Measurements from ENCODE around the gene CDHR5. TPM values are rescaled to one million over a fixed set of nuclear protein-coding genes. Genes with fewer than 3 reads are reported as not detected.

Gene CDHR5
- polyA plus RNA-seq, 1 donor, result 763 TPM

DNA sequence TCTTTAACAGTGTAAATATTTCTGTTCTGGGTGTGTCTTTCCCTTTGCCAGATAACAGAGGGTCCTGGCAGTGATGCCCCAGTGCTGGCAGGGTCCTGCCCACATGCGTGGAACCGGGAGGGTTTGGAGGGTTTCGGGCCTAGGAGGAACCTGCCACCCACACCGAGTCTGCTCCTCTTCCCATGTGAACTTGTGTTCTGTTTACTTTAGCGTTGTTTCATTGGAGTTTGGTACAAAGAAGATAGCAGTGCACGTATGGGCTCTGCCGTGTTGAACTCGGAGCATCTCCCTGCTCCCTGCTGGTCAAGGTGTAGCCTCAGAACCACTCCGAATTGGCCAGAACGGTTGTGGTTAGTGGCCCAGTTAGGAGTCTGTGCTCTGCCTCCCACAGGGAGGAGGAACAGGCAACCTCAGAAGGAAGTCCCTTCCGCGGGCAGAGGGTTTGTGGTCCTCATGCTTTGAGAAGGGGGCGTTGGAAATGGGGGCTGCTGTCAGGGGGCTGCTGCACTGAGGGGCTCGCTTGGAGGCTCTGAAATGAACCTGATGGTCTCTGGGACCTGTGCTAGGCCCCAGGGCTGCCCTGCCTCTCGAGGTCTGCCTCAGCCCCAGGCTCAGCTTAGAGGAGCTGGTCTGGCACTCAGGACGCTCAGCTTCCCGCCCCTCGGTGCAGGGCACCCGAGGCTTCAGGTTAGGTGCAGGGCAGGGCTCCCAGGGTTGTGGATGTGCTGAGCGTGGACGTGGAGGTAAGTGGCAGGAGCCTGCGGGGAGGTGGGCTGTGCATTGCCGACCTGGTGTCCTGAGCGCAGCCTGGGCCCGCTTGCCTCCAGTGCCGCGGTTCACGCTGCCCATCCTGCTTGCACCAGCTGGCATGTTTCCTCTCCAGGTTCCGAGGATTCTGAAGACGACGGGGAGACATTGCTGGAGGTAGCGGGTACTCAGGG is 38.1 kb downstream of the CDHR5 start:
- no peak overlapping the region for H3K4me3 ChIP-seq (ENCODE audit: low read length)
- no peak for DNase-seq
- peak overlapping the region; percentile 91 for H3K27ac ChIP-seq (ENCODE audit: low read length)
- H3K9me3 ChIP-seq (ENCODE audit: control insufficient read depth, low read depth, low read length), result no peaks in the 10 kb centered on the region
- H3K36me3 ChIP-seq (ENCODE audit: control insufficient read depth, insufficient read depth, low read length), result peaks cover 79% of the 10 kb centered on the region
- WGBS (ENCODE audit: insufficient coverage, low lambda C conversion rate), result no CpG with 5 or more reads among the region's 32 CpGs
- peaks cover 28% of the 10 kb centered on the region for H3K4me1 ChIP-seq (ENCODE audit: control insufficient read depth, insufficient read depth, low read length)
- H3K27me3 ChIP-seq (ENCODE audit: control insufficient read depth, insufficient read depth, low read length), result no peaks in the 10 kb centered on the region

DNA sequence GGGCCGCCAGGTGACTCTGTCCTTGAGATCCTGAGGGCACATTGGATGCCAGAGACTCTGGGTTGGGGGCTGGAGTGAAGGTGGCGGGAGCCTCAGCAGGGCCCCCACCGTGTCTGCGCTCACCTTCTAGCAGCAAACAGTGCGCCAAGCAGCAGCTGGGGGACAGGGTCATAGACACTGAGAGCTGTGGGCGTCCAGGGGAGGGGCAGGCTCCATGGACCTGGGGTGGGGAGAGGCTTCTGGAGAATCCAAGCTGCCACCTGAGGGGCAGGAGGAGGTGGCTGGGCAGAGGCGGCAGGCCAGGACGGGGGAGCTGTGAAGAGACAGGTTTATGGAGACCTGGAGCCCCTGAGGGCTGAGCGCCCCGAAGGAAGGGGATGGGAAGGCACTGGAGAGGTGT is 40.5 kb downstream of the CDHR5 start:
- Histone ChIP-seq H3K4me3 (ENCODE audit: low read length) (no peak overlapping the region), H3K36me3 (ENCODE audit: control insufficient read depth, insufficient read depth, low read length) (peaks cover 63% of the 10 kb centered on the region), H3K9me3 (ENCODE audit: control insufficient read depth, low read depth, low read length) (no peaks in the 10 kb centered on the region), H3K27me3 (ENCODE audit: control insufficient read depth, insufficient read depth, low read length) (no peaks in the 10 kb centered on the region), H3K27ac (ENCODE audit: low read length) (no peak overlapping the region), H3K4me1 (ENCODE audit: control insufficient read depth, insufficient read depth, low read length) (peaks cover 47% of the 10 kb centered on the region)
- no CpG with 5 or more reads among the region's 10 CpGs for WGBS (ENCODE audit: insufficient coverage, low lambda C conversion rate)
- no peak for DNase-seq

DNA sequence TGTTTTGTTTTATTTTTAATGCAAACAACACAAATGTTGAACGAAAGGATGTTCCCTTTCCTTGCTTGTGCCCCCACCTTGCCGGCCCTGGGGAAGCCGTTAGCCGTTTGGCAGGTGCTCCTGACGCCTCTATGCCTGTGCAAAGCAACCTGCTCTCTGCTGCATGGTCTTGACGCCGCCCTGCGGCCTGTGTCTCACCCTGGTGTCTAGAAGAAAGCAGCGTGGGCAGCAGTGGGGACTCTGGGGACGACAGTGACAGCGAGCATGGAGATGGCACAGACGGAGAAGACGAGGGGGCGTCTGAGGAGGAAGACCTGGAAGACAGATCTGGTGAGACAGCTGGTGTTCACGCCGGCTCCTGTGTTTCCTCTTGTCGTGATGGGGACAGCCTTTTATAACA is 43.0 kb downstream of the CDHR5 start:
- H3K4me1 ChIP-seq (ENCODE audit: control insufficient read depth, insufficient read depth, low read length), result peaks cover 45% of the 10 kb centered on the region
- H3K4me3 ChIP-seq (ENCODE audit: low read length), result no peak overlapping the region
- no peaks in the 10 kb centered on the region for H3K27me3 ChIP-seq (ENCODE audit: control insufficient read depth, insufficient read depth, low read length)
- WGBS (ENCODE audit: insufficient coverage, low lambda C conversion rate), result no CpG with 5 or more reads among the region's 17 CpGs
- no peaks in the 10 kb centered on the region for H3K9me3 ChIP-seq (ENCODE audit: control insufficient read depth, low read depth, low read length)
- no peak for DNase-seq
- no peak overlapping the region for H3K27ac ChIP-seq (ENCODE audit: low read length)
- peaks cover 38% of the 10 kb centered on the region for H3K36me3 ChIP-seq (ENCODE audit: control insufficient read depth, insufficient read depth, low read length)

DNA sequence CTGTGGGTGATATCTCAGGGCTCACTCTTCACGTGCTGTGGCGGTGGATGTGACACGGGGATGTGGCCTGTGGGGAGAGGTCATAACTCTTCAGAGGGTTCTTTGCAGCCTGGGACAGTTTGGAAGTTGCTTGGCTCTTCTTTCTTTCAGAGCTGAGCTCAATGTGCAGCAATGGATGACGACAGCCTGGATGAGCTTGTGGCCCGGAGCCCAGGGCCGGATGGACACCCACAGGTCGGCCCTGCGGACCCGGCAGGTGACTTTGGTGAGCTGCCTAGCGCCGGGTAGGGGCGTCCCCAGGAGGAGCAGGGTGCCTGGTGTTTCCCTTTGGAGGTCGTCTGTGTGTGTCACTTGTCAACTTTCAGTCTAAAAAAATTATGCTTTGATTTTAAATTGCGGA is 43.4 kb downstream of the CDHR5 start:
- WGBS (ENCODE audit: insufficient coverage, low lambda C conversion rate), result 82% methylated on average over 2 of the region's 14 CpGs
- DNase-seq, result no peak
- peaks cover 41% of the 10 kb centered on the region for H3K4me1 ChIP-seq (ENCODE audit: control insufficient read depth, insufficient read depth, low read length)
- peaks cover 34% of the 10 kb centered on the region for H3K36me3 ChIP-seq (ENCODE audit: control insufficient read depth, insufficient read depth, low read length)
- peak overlapping the region; percentile 93 for H3K27ac ChIP-seq (ENCODE audit: low read length)
- H3K27me3 ChIP-seq (ENCODE audit: control insufficient read depth, insufficient read depth, low read length), result no peaks in the 10 kb centered on the region
- H3K4me3 ChIP-seq (ENCODE audit: low read length), result no peak overlapping the region
- H3K9me3 ChIP-seq (ENCODE audit: control insufficient read depth, low read depth, low read length), result no peaks in the 10 kb centered on the region

DNA sequence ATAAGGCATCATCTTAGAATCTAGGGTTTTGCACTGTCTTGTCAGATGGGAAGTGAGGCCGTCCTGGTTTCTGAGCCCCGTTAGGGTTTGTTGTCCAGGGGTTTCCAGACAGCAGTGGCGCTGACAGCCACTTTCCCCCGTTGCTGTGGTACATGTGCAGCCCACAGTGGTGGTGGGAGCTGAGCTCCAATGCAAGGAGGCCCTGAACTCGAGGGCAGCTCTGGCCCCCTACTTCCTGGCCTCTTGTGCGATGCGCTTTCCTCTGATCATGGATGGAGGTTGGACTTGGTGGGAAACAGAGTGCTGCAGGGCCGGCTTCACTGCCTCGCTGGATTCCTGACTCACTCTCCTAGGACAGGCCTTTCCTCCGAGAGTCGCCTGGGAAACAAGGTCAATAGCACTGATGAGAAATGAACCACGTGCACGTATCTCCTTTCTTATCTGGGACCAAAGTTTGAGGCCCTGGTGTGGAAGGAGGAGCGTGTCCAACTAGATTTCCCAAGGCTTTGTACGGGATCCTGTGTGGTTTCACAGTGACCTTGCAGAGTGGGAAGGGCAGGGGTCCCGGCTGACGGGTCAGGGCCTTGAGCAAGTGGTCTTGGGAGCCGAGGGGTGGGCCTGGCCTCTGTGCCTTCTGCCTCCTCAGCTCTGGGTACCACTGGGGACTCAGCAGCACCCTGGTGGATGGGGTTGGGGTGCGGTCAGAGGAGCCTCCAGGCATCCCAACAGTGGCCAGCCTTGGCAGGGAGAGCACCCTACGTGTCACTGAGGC is 44.7 kb downstream of the CDHR5 start:
- peak overlapping the region; percentile 98 for H3K27ac ChIP-seq (ENCODE audit: low read length)
- no CpG with 5 or more reads among the region's 20 CpGs for WGBS (ENCODE audit: insufficient coverage, low lambda C conversion rate)
- H3K9me3 ChIP-seq (ENCODE audit: control insufficient read depth, low read depth, low read length), result no peaks in the 10 kb centered on the region
- H3K4me3 ChIP-seq (ENCODE audit: low read length), result no peak overlapping the region
- H3K4me1 ChIP-seq (ENCODE audit: control insufficient read depth, insufficient read depth, low read length), result peaks cover 38% of the 10 kb centered on the region
- peaks cover 30% of the 10 kb centered on the region for H3K36me3 ChIP-seq (ENCODE audit: control insufficient read depth, insufficient read depth, low read length)
- peaks cover 5% of the 10 kb centered on the region for H3K27me3 ChIP-seq (ENCODE audit: control insufficient read depth, insufficient read depth, low read length)
- peak; percentile 88 to 95 for DNase-seq

DNA sequence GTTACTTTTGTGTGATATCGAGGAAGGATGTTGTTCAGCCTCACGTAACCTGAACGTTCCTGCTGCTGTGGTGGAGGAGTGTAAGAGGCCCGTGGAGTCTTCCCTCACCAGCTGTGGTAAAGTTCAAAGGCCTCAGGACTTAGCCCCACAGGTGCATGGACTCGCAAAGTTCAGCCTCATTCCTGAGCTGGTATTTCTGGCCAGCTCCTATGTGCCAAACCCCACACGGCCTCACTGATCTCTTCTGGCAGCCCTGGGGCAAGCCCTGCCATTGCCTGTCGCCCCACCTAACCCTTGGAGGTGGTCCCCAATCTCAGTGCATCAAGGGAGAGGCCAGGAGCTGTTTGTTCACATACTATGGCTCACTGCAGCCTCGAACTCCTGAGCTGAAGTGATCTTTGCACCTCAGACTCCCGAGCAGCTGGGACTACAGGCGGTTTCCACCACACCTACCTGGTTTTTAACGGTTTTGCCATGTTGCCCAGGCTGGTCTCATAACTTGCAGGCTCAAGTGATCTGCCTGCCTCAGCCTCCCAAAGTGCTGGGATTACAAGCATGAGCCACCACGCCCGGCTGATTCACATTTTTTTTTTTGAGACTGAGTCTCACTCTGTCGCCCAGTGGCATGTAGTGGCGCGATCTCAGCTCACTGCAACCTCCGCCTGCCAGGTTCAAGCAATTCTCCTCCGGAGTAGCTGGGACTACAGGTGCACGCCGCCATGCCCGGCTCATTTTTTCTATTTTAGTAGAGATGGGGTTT is 46.3 kb downstream of the CDHR5 start:
- peaks cover 15% of the 10 kb centered on the region for H3K27me3 ChIP-seq (ENCODE audit: control insufficient read depth, insufficient read depth, low read length)
- H3K4me3 ChIP-seq (ENCODE audit: low read length), result peak overlapping the region; percentile 99
- peak overlapping the region; percentile 98 for H3K27ac ChIP-seq (ENCODE audit: low read length)
- peak; percentile 45 to 62 for DNase-seq
- no CpG with 5 or more reads among the region's 21 CpGs for WGBS (ENCODE audit: insufficient coverage, low lambda C conversion rate)
- H3K4me1 ChIP-seq (ENCODE audit: control insufficient read depth, insufficient read depth, low read length), result peaks cover 49% of the 10 kb centered on the region
- no peaks in the 10 kb centered on the region for H3K9me3 ChIP-seq (ENCODE audit: control insufficient read depth, low read depth, low read length)
- H3K36me3 ChIP-seq (ENCODE audit: control insufficient read depth, insufficient read depth, low read length), result peaks cover 21% of the 10 kb centered on the region

DNA sequence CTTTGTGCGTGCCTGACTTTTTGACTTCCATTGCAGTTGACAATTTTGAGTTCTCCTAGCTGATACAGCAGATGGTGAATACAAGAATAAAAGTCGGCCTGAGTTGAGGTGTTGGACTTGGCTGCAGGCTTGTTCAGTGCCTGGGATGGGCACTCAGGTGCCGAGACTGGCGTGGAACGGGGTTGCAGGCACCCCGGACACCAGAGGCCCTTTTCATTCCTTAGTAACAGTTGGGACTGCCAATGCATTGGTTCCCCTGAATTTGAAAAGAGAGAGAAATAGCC is 47.2 kb downstream of the CDHR5 start:
- Histone ChIP-seq H3K4me1 (ENCODE audit: control insufficient read depth, insufficient read depth, low read length) (peaks cover 54% of the 10 kb centered on the region), H3K4me3 (ENCODE audit: low read length) (peak overlapping the region; percentile 99), H3K27me3 (ENCODE audit: control insufficient read depth, insufficient read depth, low read length) (peaks cover 20% of the 10 kb centered on the region), H3K36me3 (ENCODE audit: control insufficient read depth, insufficient read depth, low read length) (peaks cover 13% of the 10 kb centered on the region), H3K9me3 (ENCODE audit: control insufficient read depth, low read depth, low read length) (no peaks in the 10 kb centered on the region), H3K27ac (ENCODE audit: low read length) (peak overlapping the region; percentile 98)
- no peak for DNase-seq
- no CpG with 5 or more reads among the region's 6 CpGs for WGBS (ENCODE audit: insufficient coverage, low lambda C conversion rate)

DNA sequence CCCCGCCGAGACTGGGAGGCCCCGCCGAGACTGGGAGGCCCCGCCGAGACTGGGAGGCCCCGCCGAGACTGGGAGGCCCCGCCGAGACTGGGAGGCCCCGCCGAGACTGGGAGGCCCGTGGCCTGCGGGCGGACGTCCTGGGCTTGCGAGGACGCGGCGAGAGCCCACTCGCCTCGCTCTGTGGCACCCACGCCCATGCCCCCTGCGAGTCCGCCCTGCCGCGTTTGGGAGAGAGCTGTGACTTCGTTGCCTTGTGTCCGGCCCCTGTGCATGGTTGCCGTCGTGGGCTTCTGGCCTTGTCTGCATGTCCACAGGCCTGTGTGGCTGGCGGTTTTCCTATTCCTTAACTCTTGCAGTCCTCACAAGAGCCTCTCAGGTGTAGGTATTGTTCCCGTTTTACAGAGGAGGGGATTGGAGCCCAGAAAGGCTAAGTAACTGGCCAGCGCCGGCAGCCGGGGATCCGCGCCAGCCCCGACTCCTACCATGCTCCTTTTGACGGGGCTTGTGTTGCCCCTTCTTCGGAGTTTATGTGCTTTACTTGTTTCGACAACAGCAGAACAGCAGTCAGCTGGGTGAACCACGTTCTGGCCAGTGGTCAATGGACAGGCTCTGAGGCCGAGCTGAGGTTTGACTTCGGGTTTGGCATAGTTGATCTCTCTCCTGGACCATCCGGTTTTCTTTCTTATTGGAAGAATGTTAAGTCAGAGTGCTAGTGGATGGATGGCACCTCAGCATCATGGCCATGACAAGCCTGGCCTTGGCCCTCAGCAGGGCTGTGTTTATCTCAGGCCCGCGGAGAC is 47.7 kb downstream of the CDHR5 start:
- peaks cover 9% of the 10 kb centered on the region for H3K36me3 ChIP-seq (ENCODE audit: control insufficient read depth, insufficient read depth, low read length)
- WGBS (ENCODE audit: insufficient coverage, low lambda C conversion rate), result 0% methylated on average over 3 of the region's 48 CpGs

DNA sequence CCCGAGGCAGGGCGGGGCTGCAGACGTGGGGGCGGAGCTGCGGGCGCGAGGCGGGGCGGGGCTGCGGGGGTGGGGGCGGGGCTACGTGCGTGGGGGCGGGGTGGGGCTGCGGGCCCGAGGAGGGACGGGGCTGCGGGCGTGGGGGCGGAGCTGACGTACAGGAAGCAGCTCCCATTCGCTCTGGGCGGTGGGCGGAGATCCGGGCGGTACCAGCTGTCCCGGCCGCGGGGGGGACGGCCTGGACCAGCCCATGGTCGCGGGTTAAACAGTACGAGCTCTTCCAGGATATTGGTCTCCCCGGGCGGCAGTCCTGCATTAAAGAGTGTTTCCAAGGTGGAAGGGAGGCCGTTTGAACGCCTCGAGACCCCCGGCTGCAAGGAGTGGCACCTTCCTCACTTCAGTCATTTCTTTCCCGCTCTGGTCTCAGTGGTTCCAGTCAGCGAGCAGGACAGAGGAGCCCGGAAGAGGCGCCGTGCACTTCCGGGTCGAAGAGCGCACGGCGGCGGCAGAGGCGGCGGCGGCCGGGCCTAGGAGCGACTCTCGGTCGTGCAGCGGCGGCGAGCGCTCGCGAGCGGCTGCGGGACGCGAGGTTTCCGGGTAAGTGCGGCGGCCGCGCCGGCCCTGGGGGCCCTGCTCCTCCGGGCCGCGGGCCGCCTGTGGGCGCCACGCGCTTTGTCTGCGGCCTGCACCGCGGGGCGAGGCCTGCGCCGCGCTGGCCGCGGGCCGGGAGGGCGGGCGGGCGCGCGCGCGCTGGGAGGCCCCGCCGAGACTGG is 48.6 kb downstream of the CDHR5 start, which contains the start of gene PHRF1:
Gene PHRF1, plus strand, starts transcription at position 475 of the 773 bp plus-strand sequence. CDS start 5,043 bp downstream, outside the sequence.
- Histone ChIP-seq H3K27me3 (ENCODE audit: control insufficient read depth, insufficient read depth, low read length) (peaks cover 22% of the 10 kb centered on the region), H3K4me1 (ENCODE audit: control insufficient read depth, insufficient read depth, low read length) (peaks cover 48% of the 10 kb centered on the region)
- WGBS (ENCODE audit: insufficient coverage, low lambda C conversion rate), result no CpG with 5 or more reads among the region's 99 CpGs

More for the DNA sequence above, 47.7 kb downstream of the CDHR5 start:
- H3K27ac ChIP-seq (ENCODE audit: low read length), result peak overlapping the region; percentile 98
- peaks cover 20% of the 10 kb centered on the region for H3K27me3 ChIP-seq (ENCODE audit: control insufficient read depth, insufficient read depth, low read length)
- peak overlapping the region; percentile 99 for H3K4me3 ChIP-seq (ENCODE audit: low read length)
- H3K9me3 ChIP-seq (ENCODE audit: control insufficient read depth, low read depth, low read length), result no peaks in the 10 kb centered on the region
- H3K4me1 ChIP-seq (ENCODE audit: control insufficient read depth, insufficient read depth, low read length), result peaks cover 54% of the 10 kb centered on the region
- peak in 1 of 2 donors; percentile 58 for DNase-seq

More for the DNA sequence above, 48.6 kb downstream of the CDHR5 start, which contains the start of gene PHRF1:
- Histone ChIP-seq H3K4me3 (ENCODE audit: low read length) (peak within 1 kb of the TSS; percentile 99), H3K9me3 (ENCODE audit: control insufficient read depth, low read depth, low read length) (no peaks in the 10 kb centered on the region), H3K36me3 (ENCODE audit: control insufficient read depth, insufficient read depth, low read length) (peaks cover 1% of the 10 kb centered on the region), H3K27ac (ENCODE audit: low read length) (peak within 1 kb of the TSS; percentile 98)
- peak; percentile 94 to 96 for DNase-seq

All from large intestine (tissue), 3 donors.